ENCODE data around the gene PRICKLE4.

The PRICKLE4 gene

GRCh38 chr6:41780551-41781365, at the start of gene PRICKLE4:
Gene PRICKLE4 (plus strand): TSS chr6:41780782. CDS start chr6:41783474, 2,692 bp downstream.
- no peak for DNase-seq (ENCODE audit: low read depth)
- H3K4me3 ChIP-seq (ENCODE audit: low read depth, low read length) = peak within 1 kb of the TSS; percentile 62

DNA sequence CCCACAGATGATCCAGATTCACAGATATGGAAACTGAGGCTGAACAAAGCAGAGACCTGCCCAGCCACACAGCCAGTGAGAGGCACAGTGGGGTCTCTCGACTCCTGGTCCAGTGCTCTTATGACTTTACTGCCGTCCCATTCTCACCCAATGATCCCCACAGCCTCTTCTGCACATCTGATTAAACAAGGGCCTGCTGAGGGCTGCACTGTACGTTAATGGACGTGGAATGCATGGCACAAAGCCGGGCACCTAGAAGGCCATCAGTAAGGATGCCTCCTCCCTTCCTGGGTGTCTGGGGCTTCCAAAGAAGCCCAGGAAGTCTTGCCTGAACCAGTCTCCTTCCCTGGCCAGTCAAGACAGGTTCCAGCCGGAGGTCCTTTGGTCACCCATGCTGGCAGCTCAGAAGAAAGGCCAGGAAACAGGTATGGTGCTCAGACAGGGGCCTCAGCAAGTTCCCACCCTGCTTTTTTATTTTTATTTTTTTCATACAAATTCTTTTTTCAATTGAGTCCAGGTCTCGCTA, 49.0 kb upstream of the PRICKLE4 start:
- DNase-seq (ENCODE audit: low read depth) = no peak
- no peak overlapping the region for H3K4me3 ChIP-seq (ENCODE audit: low read depth, low read length)

- DNase-seq (ENCODE audit: low read depth) = no peak
- no peak overlapping the region for H3K4me3 ChIP-seq (ENCODE audit: low read depth, low read length)
Observed at GRCh38 chr6:41732149-41732548, 48.4 kb upstream of the PRICKLE4 start.

- H3K4me3 ChIP-seq (ENCODE audit: low read depth, low read length) = no peak overlapping the region
- DNase-seq (ENCODE audit: low read depth) = no peak
Observed at GRCh38 chr6:41732591-41733359, 47.8 kb upstream of the PRICKLE4 start.

GRCh38 chr6:41733360-41733706, 47.2 kb upstream of the PRICKLE4 start:
- DNase-seq (ENCODE audit: low read depth) = no peak

GRCh38 chr6:41733707-41734665, 46.6 kb upstream of the PRICKLE4 start:
- DNase-seq (ENCODE audit: low read depth) = peak; percentile 25
- H3K4me3 ChIP-seq (ENCODE audit: low read depth, low read length) = peak overlapping the region; percentile 65

More at GRCh38 chr6:41733360-41733706, 47.2 kb upstream of the PRICKLE4 start:
- peak overlapping the region; percentile 65 for H3K4me3 ChIP-seq (ENCODE audit: low read depth, low read length)

- peak overlapping the region; percentile 65 for H3K4me3 ChIP-seq (ENCODE audit: low read depth, low read length)
- no peak for DNase-seq (ENCODE audit: low read depth)
Observed at GRCh38 chr6:41734666-41735426, 45.7 kb upstream of the PRICKLE4 start.

GRCh38 chr6:41735427-41736185, 45.0 kb upstream of the PRICKLE4 start, which contains the start of gene TFEB:
Gene TFEB (minus strand): TSS chr6:41735608. CDS start chr6:41691213, 44,395 bp downstream.
- DNase-seq (ENCODE audit: low read depth) = peak; percentile 52
- H3K4me3 ChIP-seq (ENCODE audit: low read depth, low read length) = peak within 1 kb of the TSS; percentile 65

- H3K4me3 ChIP-seq (ENCODE audit: low read depth, low read length) = no peak overlapping the region
- no peak for DNase-seq (ENCODE audit: low read depth)
Observed at GRCh38 chr6:41736186-41736733, 44.3 kb upstream of the PRICKLE4 start.

DNA sequence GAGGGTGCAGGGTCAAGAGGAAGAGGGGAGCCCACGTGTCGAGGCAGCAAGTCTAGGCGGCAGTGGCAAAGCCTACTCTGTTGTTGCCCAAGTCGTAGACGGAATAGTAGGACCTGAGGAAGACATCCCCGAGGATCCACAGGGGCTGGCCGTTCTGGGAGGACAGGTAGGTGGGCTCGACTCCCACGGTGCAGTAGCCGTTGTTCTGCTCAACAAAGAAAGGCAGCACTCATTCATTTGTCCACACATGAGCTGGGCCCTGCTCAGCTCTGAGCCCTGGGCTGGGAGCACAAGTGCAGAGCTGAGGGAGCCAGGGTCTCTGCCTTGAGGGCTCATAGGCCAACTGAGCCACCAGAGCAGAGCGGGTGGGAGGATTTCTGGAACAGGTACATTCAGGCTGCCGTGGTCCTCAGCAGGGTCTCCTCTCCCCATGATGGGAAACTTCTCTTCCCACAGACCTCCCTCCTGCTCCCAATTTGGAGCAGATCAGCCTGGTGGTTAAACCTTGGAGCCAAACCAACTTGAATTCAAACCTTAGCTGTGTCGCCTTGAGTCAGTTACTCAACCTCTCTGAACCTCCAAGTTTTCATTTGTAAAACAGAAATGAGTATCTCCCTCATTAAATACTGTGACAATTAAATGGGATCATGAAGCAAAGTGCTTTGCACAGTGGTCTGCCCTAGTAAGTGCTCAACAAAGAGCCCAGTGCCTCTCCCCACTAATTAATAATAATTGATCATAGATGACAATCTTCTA, 43.6 kb upstream of the PRICKLE4 start:
- DNase-seq (ENCODE audit: low read depth) = no peak
- H3K4me3 ChIP-seq (ENCODE audit: low read depth, low read length) = no peak overlapping the region

DNA sequence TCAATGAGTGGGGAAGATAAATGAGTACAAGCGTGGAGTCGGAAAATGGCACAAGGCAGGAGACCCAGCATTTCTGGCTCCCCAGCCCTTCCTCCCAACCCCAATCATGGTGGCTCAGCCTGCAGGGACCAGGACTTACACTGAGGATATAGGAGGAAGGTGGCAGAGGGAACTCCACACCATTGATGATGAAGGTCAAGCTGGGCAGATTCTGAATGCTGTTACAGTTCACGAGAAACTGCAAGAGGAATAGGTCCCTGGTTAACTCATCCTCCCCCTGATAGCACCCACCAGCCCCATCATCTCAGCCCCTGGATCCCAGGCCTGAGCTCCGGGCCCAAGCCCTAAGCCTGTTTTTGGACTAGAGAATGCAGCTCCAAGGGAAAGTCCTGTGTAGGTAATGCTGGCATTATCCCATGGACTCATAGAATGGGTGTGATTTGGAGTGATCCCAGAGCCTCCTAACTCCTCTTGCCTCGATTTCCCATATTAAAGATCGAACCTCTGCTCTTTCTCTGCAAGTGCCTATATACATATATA, 42.9 kb upstream of the PRICKLE4 start:
- no peak overlapping the region for H3K4me3 ChIP-seq (ENCODE audit: low read depth, low read length)
- no peak for DNase-seq (ENCODE audit: low read depth)

DNA sequence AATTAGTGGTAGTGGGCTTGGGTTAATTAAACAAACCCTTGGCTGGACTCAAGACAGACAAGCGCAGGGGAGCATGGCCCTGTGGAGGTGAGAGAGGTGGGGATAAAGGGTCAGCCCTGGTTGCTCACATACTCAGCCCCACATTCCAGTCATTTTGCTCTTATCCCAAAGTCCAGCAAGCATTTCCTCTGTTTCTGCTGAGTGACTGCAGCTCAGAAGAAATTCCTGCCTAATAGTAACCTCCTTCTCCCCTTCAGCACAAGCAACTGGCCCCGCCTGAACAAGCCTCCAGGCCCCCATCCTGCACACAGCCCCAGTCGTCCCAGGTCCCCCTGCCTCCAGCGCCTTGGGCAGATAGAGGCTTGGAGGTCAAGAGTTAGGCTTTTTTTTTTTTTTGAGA, 41.5 kb upstream of the PRICKLE4 start:
- no peak for DNase-seq (ENCODE audit: low read depth)
- H3K4me3 ChIP-seq (ENCODE audit: low read depth, low read length) = no peak overlapping the region

- H3K4me3 ChIP-seq (ENCODE audit: low read depth, low read length) = no peak overlapping the region
- DNase-seq (ENCODE audit: low read depth) = no peak
Observed at GRCh38 chr6:41740366-41741162, 40.0 kb upstream of the PRICKLE4 start.

- no peak overlapping the region for H3K4me3 ChIP-seq (ENCODE audit: low read depth, low read length)
- DNase-seq (ENCODE audit: low read depth) = no peak
Observed at GRCh38 chr6:41741625-41742490, 38.7 kb upstream of the PRICKLE4 start.

All from skeletal muscle cell (primary cell).